RCC 7860 (cell line): ENCODE results near the gene PGS1.
"Not testable (repeated sequence)": the region's sequence is repeated elsewhere in the genome, so short reads cannot be mapped to it uniquely, and the experiment has no call there.

Experiments used
- DNase-seq: peaks from one replicate; pipeline ENCODE4 v3.0.0-alpha.2; 2015; ENCODE audit warnings: low spot score
- FAIRE-seq: peaks from 2 replicates; lab custom pipeline; 2012; peaks lifted over from hg19 to GRCh38; lab: Jason Lieb, UNC

PGS1 gene

GRCh38 chr17:78378225-78379130, at the start of gene PGS1:
PGS1 (plus strand) TSS chr17:78378649; CDS start chr17:78378666, 17 bp downstream.
- no peak for FAIRE-seq
- DNase-seq: peak; percentile 66

GRCh38 chr17:78329263-78330059, 49.0 kb upstream of the PGS1 start:
- FAIRE-seq: no peak
- peak; percentile 66 for DNase-seq

- FAIRE-seq (no peak), DNase-seq (peak; percentile 70)
These were observed 47.8 kb upstream of the PGS1 start for GRCh38 chr17:78330570-78331224.

- FAIRE-seq, DNase-seq: not testable (repeated sequence)
These were observed 47.1 kb upstream of the PGS1 start for GRCh38 chr17:78331355-78331754.

- FAIRE-seq: no peak
- DNase-seq: no peak
These were observed 45.5 kb upstream of the PGS1 start for GRCh38 chr17:78332991-78333390.

- DNase-seq (no peak), FAIRE-seq (no peak)
These were observed 43.2 kb upstream of the PGS1 start for GRCh38 chr17:78335209-78335608.

- DNase-seq: peak; percentile 70
- FAIRE-seq: no peak
These were observed 41.0 kb upstream of the PGS1 start for GRCh38 chr17:78337244-78338109.

GRCh38 chr17:78338486-78339259, 39.8 kb upstream of the PGS1 start:
- FAIRE-seq: no peak

GRCh38 chr17:78340183-78340955, 38.1 kb upstream of the PGS1 start:
- FAIRE-seq: no peak
- no peak for DNase-seq

More at GRCh38 chr17:78338486-78339259, 39.8 kb upstream of the PGS1 start:
- no peak for DNase-seq

GRCh38 chr17:78341559-78342448, 36.6 kb upstream of the PGS1 start:
- DNase-seq (peak; percentile 62), FAIRE-seq (no peak)

- FAIRE-seq: peak; percentile 67
- peak; percentile 88 for DNase-seq
These were observed 35.8 kb upstream of the PGS1 start for GRCh38 chr17:78342449-78343186.

GRCh38 chr17:78343187-78343542, 35.3 kb upstream of the PGS1 start:
- DNase-seq (peak; percentile 91), FAIRE-seq (peak; percentile 76)

- DNase-seq (peak; percentile 55), FAIRE-seq (no peak)
These were observed 34.8 kb upstream of the PGS1 start for GRCh38 chr17:78343543-78344201.

GRCh38 chr17:78344666-78345065, 33.8 kb upstream of the PGS1 start:
- DNase-seq (no peak), FAIRE-seq (no peak)

GRCh38 chr17:78345172-78345571, 33.3 kb upstream of the PGS1 start:
- FAIRE-seq: no peak
- no peak for DNase-seq

- DNase-seq (no peak), FAIRE-seq (no peak)
These were observed 32.5 kb upstream of the PGS1 start for GRCh38 chr17:78345791-78346494.
